HG03439 (cell line): Measurements from ENCODE around the gene EID3.

Experiments
- ATAC-seq: cut with Tn5 transposase; IDR thresholded peaks from one replicate; pipeline ENCODE4 v1.9.1; 2021; ENCODE audit warnings: mild to moderate bottlenecking, moderate library complexity; ENCODE audit not compliant: unreplicated experiment

The EID3 gene

DNA sequence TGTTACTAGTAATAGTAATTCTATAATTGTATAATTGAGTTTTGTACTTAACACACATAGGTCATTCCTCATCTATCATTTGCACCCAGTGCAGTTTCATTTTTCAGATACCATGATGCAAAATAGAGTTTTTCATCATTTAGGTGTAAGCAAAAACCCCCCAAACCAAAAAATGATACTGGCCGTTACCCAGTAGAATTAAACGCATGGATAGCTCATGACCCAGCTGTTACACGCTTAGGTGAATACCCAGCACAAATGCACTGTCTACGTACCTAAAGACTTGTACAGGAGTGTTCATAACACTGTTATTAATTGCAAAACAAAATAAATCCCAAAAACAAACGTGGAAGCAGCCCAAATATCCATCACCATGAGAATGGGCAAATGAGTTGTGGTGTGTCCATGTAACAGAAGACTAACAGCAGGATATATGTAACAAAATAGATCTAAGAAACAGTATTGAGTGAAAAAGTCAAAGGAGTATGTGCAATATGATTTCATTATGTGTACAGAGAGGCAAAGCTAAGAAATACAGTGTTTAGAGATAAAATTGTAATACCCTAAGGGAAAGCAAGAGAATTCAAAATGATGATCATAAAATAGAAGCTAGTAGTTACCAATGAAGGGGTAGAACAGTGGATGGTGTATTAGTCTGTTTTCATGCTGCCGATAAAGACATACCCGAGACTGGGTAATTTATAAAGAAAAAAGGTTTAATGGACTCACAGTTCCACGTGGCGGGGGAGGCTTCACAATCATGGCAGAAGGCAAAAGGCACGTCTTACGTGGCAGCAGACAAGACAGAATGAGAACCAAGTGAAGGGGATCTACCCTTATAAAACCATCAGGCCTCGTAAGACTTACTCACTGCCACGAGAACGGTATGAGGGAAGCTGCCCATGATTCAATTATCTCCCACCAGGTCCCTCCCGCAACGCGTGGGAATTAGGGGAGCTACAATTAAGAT lies 49.8 kb downstream of the EID3 start:
- no peak for ATAC-seq

DNA sequence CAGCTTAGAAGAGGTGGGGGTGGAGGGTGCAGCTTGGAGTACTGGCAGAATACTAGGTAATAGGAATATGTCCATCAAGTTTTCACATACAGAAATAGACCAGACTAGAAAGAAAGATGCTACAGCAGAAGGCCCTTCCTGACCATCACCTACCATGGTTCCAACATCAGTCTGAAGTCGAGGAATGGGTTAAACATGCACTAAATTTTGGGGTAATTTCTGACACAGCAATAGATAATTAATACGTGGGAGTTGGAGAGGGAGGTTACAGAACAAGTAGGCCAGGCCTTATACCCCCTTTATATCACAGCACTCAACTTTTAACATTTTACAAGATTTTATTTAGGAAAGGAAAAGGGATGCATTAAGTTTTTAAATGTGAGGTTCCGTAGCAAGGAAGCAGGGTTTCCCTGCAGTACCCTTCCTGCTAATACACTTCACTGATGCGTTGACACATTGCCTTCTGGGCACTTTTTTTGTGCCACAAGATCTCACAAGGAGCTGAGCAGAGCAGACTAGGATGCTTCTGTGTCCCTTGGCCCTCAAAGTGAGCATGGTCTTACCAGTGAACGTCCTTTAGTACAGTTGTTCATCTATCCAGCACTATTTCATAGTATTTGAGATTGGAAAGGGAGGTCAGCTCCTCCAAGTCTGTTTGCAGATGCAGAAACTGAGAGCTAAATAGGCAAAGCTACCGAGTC lies 50.8 kb downstream of the EID3 start:
- no peak for ATAC-seq
